COLO829 (cell line): Measurements from ENCODE around the gene MAPRE3.
"Not testable (repeated sequence)": the region's sequence is repeated elsewhere in the genome, so short reads cannot be mapped to it uniquely, and the experiment has no call there.

Source experiments
- DNase-seq: peaks from one replicate; pipeline ENCODE4 v3.0.0; 2012; ENCODE audit warnings: low spot score

MAPRE3 gene

GRCh38 chr2:27071277-27071989 lies 101.0 kb downstream of the MAPRE3 start, which contains the start of gene OST4:
Gene OST4, minus strand, starts transcription at chr2:27071654.
- DNase-seq = peak; percentile 93

DNA sequence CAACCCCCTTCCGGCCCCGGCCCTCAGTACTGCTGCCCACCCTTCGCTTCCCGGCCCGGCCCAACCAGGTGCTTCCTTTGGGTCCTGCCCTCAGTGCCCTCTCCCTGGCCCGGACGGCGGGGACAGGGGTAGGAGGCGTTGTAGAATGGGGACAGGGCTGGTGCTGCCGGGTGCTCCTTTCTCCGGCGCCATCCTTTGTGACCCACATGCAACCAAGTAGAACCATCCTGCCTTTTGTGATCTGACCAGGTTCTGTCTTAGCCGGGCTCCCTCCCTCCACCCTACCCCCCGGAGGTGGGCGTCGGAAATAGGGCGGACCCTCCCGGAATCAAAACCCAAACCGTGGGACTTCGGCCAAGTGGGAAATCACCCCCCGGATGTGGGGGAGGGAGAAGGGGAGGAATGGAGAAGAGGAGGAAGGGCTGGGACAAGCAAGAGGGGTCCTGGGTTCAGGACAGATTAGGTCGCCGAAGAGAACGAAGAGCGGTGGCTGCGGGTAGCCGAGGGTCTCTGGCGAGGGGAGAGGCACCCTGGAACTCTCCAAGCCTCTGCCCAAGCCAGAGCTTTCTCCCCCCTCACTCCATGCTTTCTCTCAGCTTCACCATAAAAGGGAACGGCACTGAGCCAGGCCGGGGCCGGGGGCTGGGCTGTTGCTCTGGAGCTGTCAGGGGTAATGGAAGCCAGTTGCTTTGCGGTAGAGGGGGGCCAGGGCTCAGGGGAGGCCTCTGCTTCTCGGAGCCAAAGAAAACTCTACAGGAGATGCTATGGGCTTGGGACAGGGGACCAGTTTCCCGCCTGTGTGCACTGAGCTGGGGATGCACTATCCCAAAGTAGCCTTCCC lies 101.8 kb downstream of the MAPRE3 start:
- DNase-seq = no peak

DNA sequence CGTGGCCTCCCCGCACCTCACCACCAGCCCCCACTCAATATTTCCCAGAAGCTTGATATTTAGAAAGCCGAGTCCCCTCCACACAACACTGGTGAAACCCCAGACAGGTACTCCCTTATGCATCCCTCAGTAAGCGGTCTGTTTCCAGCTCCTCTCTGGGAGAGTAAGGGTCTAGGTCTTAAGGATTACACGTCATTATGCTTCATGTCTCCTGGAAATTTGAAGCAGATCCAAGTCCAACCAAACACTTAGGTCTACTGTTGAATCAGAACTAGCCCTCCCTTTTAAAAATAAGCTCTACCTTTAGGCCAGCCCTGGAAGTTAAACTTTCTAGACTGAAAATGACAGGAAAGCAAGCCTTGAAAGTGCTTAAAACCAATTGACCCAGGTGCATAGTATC lies 102.5 kb downstream of the MAPRE3 start:
- no peak for DNase-seq

DNA sequence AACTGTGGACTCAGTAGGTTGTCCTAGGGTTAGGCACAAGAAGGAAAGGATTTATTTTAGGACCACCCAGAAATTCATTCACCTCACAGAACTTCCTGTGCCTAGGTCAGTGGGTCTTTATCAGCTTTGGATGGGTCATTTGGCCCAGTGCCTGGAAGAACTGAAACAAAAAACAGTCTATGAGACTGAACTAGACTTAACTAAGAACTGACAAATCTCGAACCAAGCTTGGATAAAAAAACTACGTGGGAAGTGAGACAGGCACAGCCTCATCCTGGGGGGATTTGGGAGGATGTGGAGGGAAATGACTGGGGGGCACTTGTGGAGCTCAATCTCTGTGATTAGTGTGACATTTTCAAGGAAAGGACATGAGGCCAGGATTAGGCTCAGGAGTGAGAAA lies 103.3 kb downstream of the MAPRE3 start:
- DNase-seq = no peak

GRCh38 chr2:27074738-27075565 lies 104.5 kb downstream of the MAPRE3 start:
- no peak for DNase-seq

DNA sequence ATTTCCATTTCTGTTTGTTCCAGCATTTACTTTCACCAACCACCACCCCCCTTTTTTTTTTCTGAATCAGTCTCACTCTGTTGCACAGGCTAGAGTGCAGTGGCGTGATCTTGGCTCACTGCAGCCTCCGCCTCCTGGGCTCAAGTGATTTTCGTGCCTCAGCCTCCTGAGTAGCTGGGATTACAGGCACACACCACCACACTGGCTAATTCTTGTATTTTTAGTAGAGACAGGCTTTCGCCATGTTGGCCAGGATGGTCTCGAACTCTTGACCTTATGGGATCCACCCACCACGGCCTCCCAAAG lies 105.1 kb downstream of the MAPRE3 start:
- DNase-seq = not testable (repeated sequence)

- no peak for DNase-seq
These were observed 105.9 kb downstream of the MAPRE3 start for GRCh38 chr2:27076323-27076722.
